Activated naive CD8-positive, alpha-beta T cell treated with anti-CD3 and anti-CD28 coated beads, Interleukin-2, amount 50 U/mL, for 24 hours (primary cell): Measurements from ENCODE around the gene CCNL2.
"Not testable (repeated sequence)": the region's sequence is repeated elsewhere in the genome, so short reads cannot be mapped to it uniquely, and the experiment has no call there.

Experiments used
- ATAC-seq: fragments of 150-1000 bp; cut with Tn5 transposase; one replicate; pipeline ENCODE4 v1.10.0; 2021
- DNase-seq: peaks from one replicate; pipeline ENCODE4 v3.0.0; 2021
- H3K27ac Mint-ChIP-seq: one replicate; pipeline ENCODE4 v1.8.0; 2021; ENCODE audit warnings: mild to moderate bottlenecking, mixed read lengths
- H3K27me3 Mint-ChIP-seq: one replicate; pipeline ENCODE4 v1.8.0; 2021; ENCODE audit warnings: mixed read lengths
- H3K36me3 Mint-ChIP-seq: one replicate; pipeline ENCODE4 v1.8.0; 2021; ENCODE audit warnings: low read depth, mixed read lengths
- H3K4me1 Mint-ChIP-seq: one replicate; pipeline ENCODE4 v1.8.0; 2021; ENCODE audit warnings: mixed read lengths
- H3K4me3 Mint-ChIP-seq: one replicate; pipeline ENCODE4 v1.8.0; 2021; ENCODE audit warnings: mild to moderate bottlenecking, moderate library complexity, mixed read lengths
- H3K9me3 Mint-ChIP-seq: one replicate; pipeline ENCODE4 v1.8.0; 2021; ENCODE audit warnings: mixed read lengths

Gene CCNL2

DNA sequence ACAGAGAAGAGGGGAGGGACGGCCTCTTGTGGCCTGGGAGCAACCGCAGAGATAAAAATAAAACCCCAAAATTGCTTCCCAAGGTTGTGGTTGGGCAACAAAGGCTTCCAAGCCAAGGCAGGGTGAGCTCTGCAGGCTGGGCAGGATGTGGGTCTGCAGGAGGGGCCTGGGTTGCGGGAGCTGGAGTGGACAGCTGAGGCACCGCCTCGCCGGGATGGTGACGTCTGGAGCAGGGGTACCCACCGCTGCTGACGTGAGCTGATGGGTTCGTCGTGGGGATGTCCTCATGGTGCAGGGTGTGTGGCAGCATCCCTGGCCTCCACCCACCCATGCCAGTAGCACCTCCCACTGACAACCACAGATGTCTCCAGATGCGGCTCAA is 27.8 kb downstream of the CCNL2 start:
- Mint-ChIP-seq H3K4me3 (peak overlapping the region; percentile 6), H3K4me1 (peaks cover 36% of the 10 kb centered on the region)
- ATAC-seq = peak; percentile 5

DNA sequence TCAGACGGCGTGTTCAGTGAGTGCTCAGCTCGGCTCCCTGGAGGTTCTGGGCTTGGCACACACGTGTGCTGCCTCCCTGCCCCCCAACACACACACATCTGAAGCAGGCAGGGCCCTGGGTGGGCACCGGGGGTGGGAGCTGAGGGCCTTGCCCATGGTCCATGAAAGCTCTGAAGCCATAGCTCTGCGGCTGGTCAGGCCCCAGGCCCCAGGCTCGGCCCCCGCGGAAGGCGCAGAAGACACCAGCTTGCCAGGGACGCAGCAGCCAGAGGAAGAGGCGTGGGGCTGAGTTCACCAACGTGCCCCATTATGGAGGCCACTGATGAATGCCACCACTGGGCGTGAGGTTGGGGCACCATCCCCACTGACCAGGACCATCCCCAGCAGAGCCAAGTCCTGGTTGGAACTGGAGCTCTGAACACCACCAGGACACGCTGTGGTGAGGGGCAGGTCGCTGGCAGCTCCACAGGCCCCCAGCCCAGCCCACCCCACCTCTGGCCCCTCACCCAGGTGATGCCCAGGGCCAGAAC is 28.3 kb downstream of the CCNL2 start:
- ATAC-seq (no peak), DNase-seq (no peak)
- peaks cover 2% of the 10 kb centered on the region for H3K36me3 Mint-ChIP-seq
- H3K27me3 Mint-ChIP-seq = no peaks in the 10 kb centered on the region
- H3K4me1 Mint-ChIP-seq = peaks cover 33% of the 10 kb centered on the region
- no peak overlapping the region for H3K27ac Mint-ChIP-seq
- H3K9me3 Mint-ChIP-seq = no peaks in the 10 kb centered on the region
- no peak overlapping the region for H3K4me3 Mint-ChIP-seq

More for the DNA sequence above, 27.8 kb downstream of the CCNL2 start:
- Mint-ChIP-seq H3K27me3 (no peaks in the 10 kb centered on the region), H3K36me3 (peaks cover 2% of the 10 kb centered on the region), H3K9me3 (no peaks in the 10 kb centered on the region), H3K27ac (no peak overlapping the region)
- DNase-seq = peak; percentile 54

DNA sequence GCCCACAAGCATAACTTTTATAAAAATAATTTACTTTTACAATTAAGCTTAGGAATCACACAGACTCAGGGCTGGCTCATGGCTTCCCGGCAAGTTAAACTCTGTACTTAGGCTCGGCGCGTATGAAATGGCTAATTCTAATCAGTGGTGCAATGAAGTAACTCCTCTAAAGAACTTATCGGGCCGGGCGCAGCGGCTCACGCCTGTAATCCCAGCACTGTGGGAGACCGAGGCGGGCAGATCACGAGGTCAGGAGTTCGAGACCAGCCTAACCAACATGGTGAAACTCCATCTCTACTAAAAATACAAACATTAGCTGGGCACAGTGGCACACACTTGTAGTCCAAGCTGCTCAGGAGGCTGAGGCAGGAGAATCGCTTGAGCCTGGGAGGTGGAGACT is 29.0 kb downstream of the CCNL2 start:
- H3K27ac Mint-ChIP-seq, ATAC-seq, H3K27me3 Mint-ChIP-seq, H3K36me3 Mint-ChIP-seq, H3K4me3 Mint-ChIP-seq, H3K9me3 Mint-ChIP-seq, DNase-seq: not testable (repeated sequence)
- H3K4me1 Mint-ChIP-seq = peaks cover 30% of the 10 kb centered on the region

DNA sequence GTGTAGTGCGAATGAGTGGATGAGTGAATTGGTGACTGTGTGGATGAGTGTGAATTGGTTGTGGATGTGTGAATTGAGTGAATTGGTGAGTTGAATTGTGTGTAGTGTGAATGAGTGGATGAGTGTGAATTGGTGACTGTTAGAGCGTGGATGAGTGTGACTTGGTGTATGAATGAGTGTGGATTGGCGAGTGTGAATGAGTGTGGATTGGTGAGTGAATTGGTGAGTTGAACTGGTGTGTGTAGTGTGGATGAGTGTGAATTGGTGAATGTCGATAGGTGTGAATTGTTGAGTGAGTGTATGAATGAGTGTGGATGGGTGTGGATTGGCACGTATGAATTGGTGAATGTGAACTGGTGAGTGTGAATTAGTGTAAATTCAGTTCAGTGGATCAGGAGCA is 31.8 kb downstream of the CCNL2 start:
- DNase-seq (no peak), ATAC-seq (no peak)
- H3K4me3 Mint-ChIP-seq = no peak overlapping the region
- H3K9me3 Mint-ChIP-seq = no peaks in the 10 kb centered on the region
- peaks cover 16% of the 10 kb centered on the region for H3K4me1 Mint-ChIP-seq
- H3K36me3 Mint-ChIP-seq = no peaks in the 10 kb centered on the region
- no peaks in the 10 kb centered on the region for H3K27me3 Mint-ChIP-seq
- no peak overlapping the region for H3K27ac Mint-ChIP-seq

- DNase-seq (no peak), ATAC-seq (no peak)
- H3K4me3 Mint-ChIP-seq = no peak overlapping the region
- no peak overlapping the region for H3K27ac Mint-ChIP-seq
- H3K36me3 Mint-ChIP-seq = no peaks in the 10 kb centered on the region
- no peaks in the 10 kb centered on the region for H3K9me3 Mint-ChIP-seq
- H3K4me1 Mint-ChIP-seq = peaks cover 9% of the 10 kb centered on the region
- no peaks in the 10 kb centered on the region for H3K27me3 Mint-ChIP-seq
Measured at GRCh38 chr1:1366699-1367066, 32.5 kb downstream of the CCNL2 start.

- Mint-ChIP-seq H3K27me3 (no peaks in the 10 kb centered on the region), H3K4me1 (peaks cover 4% of the 10 kb centered on the region), H3K27ac (no peak overlapping the region), H3K9me3 (no peaks in the 10 kb centered on the region), H3K4me3 (no peak overlapping the region), H3K36me3 (no peaks in the 10 kb centered on the region)
- DNase-seq (no peak), ATAC-seq (no peak)
Measured at GRCh38 chr1:1365875-1366698, 33.0 kb downstream of the CCNL2 start.

DNA sequence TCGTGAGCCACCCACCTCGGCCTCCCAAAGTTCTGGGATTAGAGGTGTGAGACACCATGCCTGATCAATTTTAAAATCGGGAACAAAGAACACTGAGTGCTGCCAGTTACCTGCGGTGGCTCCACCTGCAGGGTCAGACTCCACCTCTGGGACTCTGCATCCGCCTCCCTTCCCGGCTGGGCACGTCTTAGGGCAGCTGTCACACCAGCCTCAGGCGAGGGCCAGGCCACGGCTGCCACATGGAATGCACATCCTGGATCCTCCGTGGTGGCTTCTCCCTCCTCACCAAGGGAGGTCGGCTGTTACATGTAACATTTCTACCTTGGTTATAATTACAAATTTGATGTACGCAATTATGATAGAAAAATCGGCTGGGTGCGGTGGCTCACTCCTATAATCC is 34.9 kb downstream of the CCNL2 start:
- H3K4me1 Mint-ChIP-seq = peaks cover 2% of the 10 kb centered on the region

GRCh38 chr1:1361982-1362423 is 37.1 kb downstream of the CCNL2 start:
- H3K27me3 Mint-ChIP-seq = peaks cover 3% of the 10 kb centered on the region

More for the DNA sequence above, 34.9 kb downstream of the CCNL2 start:
- Mint-ChIP-seq H3K36me3 (no peaks in the 10 kb centered on the region), H3K4me3 (no peak overlapping the region), H3K9me3 (no peaks in the 10 kb centered on the region), H3K27me3 (peaks cover 2% of the 10 kb centered on the region), H3K27ac (no peak overlapping the region)
- DNase-seq (no peak), ATAC-seq (no peak)

GRCh38 chr1:1361233-1361981 is 37.7 kb downstream of the CCNL2 start:
- H3K4me3 Mint-ChIP-seq = no peak overlapping the region
- H3K27ac Mint-ChIP-seq = no peak overlapping the region
- H3K9me3 Mint-ChIP-seq = no peaks in the 10 kb centered on the region

More at GRCh38 chr1:1361982-1362423, 37.1 kb downstream of the CCNL2 start:
- no peak overlapping the region for H3K27ac Mint-ChIP-seq
- H3K4me3 Mint-ChIP-seq = no peak overlapping the region
- no peaks in the 10 kb centered on the region for H3K36me3 Mint-ChIP-seq
- ATAC-seq (no peak), DNase-seq (no peak)
- peaks cover 12% of the 10 kb centered on the region for H3K4me1 Mint-ChIP-seq
- no peaks in the 10 kb centered on the region for H3K9me3 Mint-ChIP-seq

GRCh38 chr1:1360506-1361169 is 38.5 kb downstream of the CCNL2 start:
- H3K27ac Mint-ChIP-seq = no peak overlapping the region
- ATAC-seq (no peak), DNase-seq (no peak)
- no peaks in the 10 kb centered on the region for H3K9me3 Mint-ChIP-seq
- no peaks in the 10 kb centered on the region for H3K36me3 Mint-ChIP-seq
- H3K4me3 Mint-ChIP-seq = no peak overlapping the region
- peaks cover 12% of the 10 kb centered on the region for H3K4me1 Mint-ChIP-seq
- peaks cover 3% of the 10 kb centered on the region for H3K27me3 Mint-ChIP-seq

More at GRCh38 chr1:1361233-1361981, 37.7 kb downstream of the CCNL2 start:
- Mint-ChIP-seq H3K4me1 (peaks cover 12% of the 10 kb centered on the region), H3K36me3 (no peaks in the 10 kb centered on the region), H3K27me3 (peaks cover 3% of the 10 kb centered on the region)
- no peak for DNase-seq
- ATAC-seq = no peak

GRCh38 chr1:1359664-1360468 is 39.3 kb downstream of the CCNL2 start:
- H3K4me1 Mint-ChIP-seq = peaks cover 12% of the 10 kb centered on the region

GRCh38 chr1:1359308-1359663 is 39.8 kb downstream of the CCNL2 start:
- no peak for ATAC-seq
- no peak overlapping the region for H3K27ac Mint-ChIP-seq

More at GRCh38 chr1:1359664-1360468, 39.3 kb downstream of the CCNL2 start:
- DNase-seq = no peak
- H3K27ac Mint-ChIP-seq = no peak overlapping the region
- no peak overlapping the region for H3K4me3 Mint-ChIP-seq
- no peaks in the 10 kb centered on the region for H3K9me3 Mint-ChIP-seq
- no peak for ATAC-seq
- H3K27me3 Mint-ChIP-seq = peaks cover 3% of the 10 kb centered on the region
- H3K36me3 Mint-ChIP-seq = no peaks in the 10 kb centered on the region

DNA sequence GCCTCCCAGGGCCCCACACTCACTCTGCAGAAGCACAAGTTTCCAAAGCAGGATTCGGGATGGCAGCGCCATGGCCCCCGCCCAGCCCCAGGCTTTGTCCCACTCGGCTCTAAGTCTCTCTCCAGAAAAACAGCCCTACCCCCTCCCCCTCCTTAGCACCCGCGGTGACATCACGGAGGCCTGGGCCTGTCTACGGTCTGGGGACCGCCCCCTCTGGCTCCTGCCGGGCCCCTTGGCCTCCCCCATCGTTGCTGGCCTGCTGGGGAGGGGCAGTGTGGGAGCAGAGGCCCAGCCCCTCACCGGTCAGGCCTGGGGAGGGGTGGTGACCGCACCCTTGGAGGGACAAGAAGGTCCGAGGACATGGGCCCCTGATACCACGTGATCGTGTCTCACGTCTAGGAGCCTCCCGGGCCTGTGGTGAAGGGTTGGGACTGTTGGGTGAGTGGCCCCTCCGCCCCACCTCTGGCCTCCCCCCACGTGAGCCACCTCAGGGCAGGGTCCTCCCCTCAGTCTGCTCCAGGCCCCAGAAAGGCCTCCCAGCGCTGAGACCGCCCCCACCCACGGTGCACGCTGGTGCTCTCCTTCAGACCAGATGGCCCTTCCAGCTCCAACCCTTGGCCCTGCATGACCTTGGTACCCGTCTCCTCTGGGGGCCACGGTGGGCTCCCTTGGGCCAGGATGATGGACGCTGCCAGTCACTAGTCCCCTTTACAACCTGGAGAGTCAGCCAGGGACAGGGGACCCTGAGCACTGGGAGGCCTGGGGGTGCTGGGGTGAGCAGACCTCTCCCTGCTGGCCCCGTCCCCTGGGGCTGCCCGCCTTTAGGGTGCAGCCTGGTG is 40.5 kb downstream of the CCNL2 start, which contains the start of gene MXRA8:
Gene MXRA8 (minus strand): TSS at position 123 of the 839 bp plus-strand sequence. CDS start 51 bp downstream, at position 72.
- peaks cover 14% of the 10 kb centered on the region for H3K4me1 Mint-ChIP-seq
- DNase-seq (no peak), ATAC-seq (peak; percentile 33)
- H3K27me3 Mint-ChIP-seq = peaks cover 11% of the 10 kb centered on the region
- H3K4me3 Mint-ChIP-seq = no peak within 1 kb of the TSS
- H3K36me3 Mint-ChIP-seq = no peaks in the 10 kb centered on the region
- no peaks in the 10 kb centered on the region for H3K9me3 Mint-ChIP-seq
- H3K27ac Mint-ChIP-seq = no peak within 1 kb of the TSS

More at GRCh38 chr1:1359308-1359663, 39.8 kb downstream of the CCNL2 start:
- Mint-ChIP-seq H3K4me1 (peaks cover 13% of the 10 kb centered on the region), H3K27me3 (peaks cover 5% of the 10 kb centered on the region), H3K9me3 (no peaks in the 10 kb centered on the region), H3K4me3 (no peak overlapping the region), H3K36me3 (no peaks in the 10 kb centered on the region)
- DNase-seq = no peak
